ENCODE data around the gene IL23A. TPM values are rescaled to one million over a fixed set of nuclear protein-coding genes. Genes with fewer than 3 reads are reported as not detected.

IL23A gene
- total RNA-seq, 1 donor from 2014 or later, result 0.56 TPM

- peaks cover 3% of the 10 kb centered on the region for H3K4me1 ChIP-seq
- no peaks in the 10 kb centered on the region for H3K9me3 ChIP-seq
- H3K4me3 ChIP-seq, result no peak overlapping the region
- no peak for TF ChIP-seq CTCF (IDR thresholded peaks at IDR 0.05)
- H3K27me3 ChIP-seq (ENCODE audit: low read depth), result no peaks in the 10 kb centered on the region
- intact Hi-C loops (cut with DNase I), result no loop called here
- H3K27ac ChIP-seq, result no peak overlapping the region
- peaks cover 76% of the 10 kb centered on the region for H3K36me3 ChIP-seq
- DNase-seq (no peak), ATAC-seq (no peak)
These were observed 31.3 kb upstream of the IL23A start for GRCh38 chr12:56307221-56307965.

- DNase-seq (no peak), ATAC-seq (no peak)
- intact Hi-C loops (cut with DNase I), result no loop called here
- H3K27ac ChIP-seq, result no peak overlapping the region
- no peak overlapping the region for H3K4me3 ChIP-seq
- no peaks in the 10 kb centered on the region for H3K9me3 ChIP-seq
- H3K36me3 ChIP-seq, result peaks cover 85% of the 10 kb centered on the region
- no peaks in the 10 kb centered on the region for H3K27me3 ChIP-seq (ENCODE audit: low read depth)
- H3K4me1 ChIP-seq, result no peaks in the 10 kb centered on the region
- no peak for TF ChIP-seq CTCF (IDR thresholded peaks at IDR 0.05)
These were observed 30.0 kb upstream of the IL23A start for GRCh38 chr12:56308714-56309113.

DNA sequence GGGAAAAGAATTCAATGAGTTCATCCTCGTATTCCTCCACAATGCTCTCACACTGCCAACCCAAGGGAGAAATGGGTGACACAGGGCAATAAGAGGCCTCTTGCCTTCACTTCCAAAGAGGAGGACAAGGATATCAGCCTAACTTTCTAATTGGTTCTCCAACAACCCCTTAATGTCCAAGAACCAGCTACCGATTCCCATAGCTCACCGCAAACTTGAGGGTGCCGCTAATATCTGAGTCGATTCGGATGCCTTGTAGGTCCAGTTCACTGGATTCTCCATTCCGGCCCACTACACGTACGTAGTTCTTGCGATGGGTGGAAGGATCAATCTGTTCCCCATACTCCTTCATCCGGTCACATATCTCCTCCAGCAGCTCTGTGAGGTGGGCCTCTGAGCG is 27.7 kb upstream of the IL23A start:
- H3K27me3 ChIP-seq (ENCODE audit: low read depth), result no peaks in the 10 kb centered on the region
- intact Hi-C loops (cut with DNase I), result no loop called here
- H3K4me3 ChIP-seq, result no peak overlapping the region
- H3K27ac ChIP-seq, result no peak overlapping the region
- no peak for ATAC-seq
- DNase-seq, result no peak
- H3K36me3 ChIP-seq, result peaks cover 75% of the 10 kb centered on the region
- TF ChIP-seq CTCF (IDR thresholded peaks at IDR 0.05), result no peak
- H3K4me1 ChIP-seq, result peaks cover 9% of the 10 kb centered on the region
- H3K9me3 ChIP-seq, result no peaks in the 10 kb centered on the region

DNA sequence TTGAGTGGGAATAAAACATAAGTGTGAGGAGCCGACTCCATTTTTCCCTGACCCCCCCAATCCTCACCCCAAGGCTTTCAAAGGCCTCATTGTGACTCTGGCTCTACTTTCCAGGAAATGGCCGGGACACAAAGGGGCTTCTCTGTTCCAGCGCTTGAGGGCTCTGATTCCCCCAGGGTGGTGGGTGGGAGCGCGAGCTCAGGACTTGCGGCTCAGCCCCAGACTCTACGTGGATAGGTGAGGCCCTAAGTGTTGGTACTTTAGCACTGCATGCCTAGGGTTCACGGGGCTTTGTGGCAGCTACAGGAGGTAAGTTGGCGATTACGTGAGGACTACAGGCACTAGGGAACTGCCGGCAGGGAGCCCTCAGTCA is 23.4 kb upstream of the IL23A start:
- Histone ChIP-seq H3K36me3 (peaks cover 62% of the 10 kb centered on the region), H3K27me3 (ENCODE audit: low read depth) (no peaks in the 10 kb centered on the region), H3K4me1 (peaks cover 15% of the 10 kb centered on the region), H3K4me3 (peak overlapping the region; percentile 96), H3K27ac (peak overlapping the region; percentile 91), H3K9me3 (no peaks in the 10 kb centered on the region)
- intact Hi-C loops (cut with DNase I), result no loop called here
- peak in 1 of 2 donors; percentile 0 for ATAC-seq
- TF ChIP-seq CTCF (IDR thresholded peaks at IDR 0.05), result no peak
- no peak for DNase-seq

- ATAC-seq (peak; percentile 97 to 98), DNase-seq (peak; percentile 98)
- intact Hi-C loops (cut with DNase I), result no loop called here
- TF ChIP-seq CTCF (IDR thresholded peaks at IDR 0.05), result peak; percentile 22
- H3K4me1 ChIP-seq, result peaks cover 15% of the 10 kb centered on the region
- H3K9me3 ChIP-seq, result no peaks in the 10 kb centered on the region
- H3K36me3 ChIP-seq, result peaks cover 62% of the 10 kb centered on the region
- H3K27ac ChIP-seq, result peak within 1 kb of the TSS; percentile 91
- no peaks in the 10 kb centered on the region for H3K27me3 ChIP-seq (ENCODE audit: low read depth)
- H3K4me3 ChIP-seq, result peak within 1 kb of the TSS; percentile 96
These were observed 22.8 kb upstream of the IL23A start, which contains the start of gene CNPY2 for GRCh38 chr12:56315622-56316473. TSS of gene CNPY2 (minus strand) at chr12:56315988. CDS start at chr12:56315217, 771 bp downstream.

Measured in lower lobe of right lung (tissue), 2 donors.